Tibial artery (tissue), 4 donors: ENCODE measurements around the gene HOXC5.

ENCODE experiments used
- DNase-seq, 2 donors: peaks; one replicate each; pipeline ENCODE4 v3.0.0-alpha.2; 2019
- H3K27ac ChIP-seq, 2 donors: fragments of 200-600 bp; sonication (generic) in 1 of 2; 1 replicate in 1 of 2; 2 replicates in 1 of 2; pipeline ENCODE4 v1.5.1; 2018 to 2019; ENCODE audit warnings: mild to moderate bottlenecking in 1 of 2
- H3K27me3 ChIP-seq, 2 donors: fragments of 200-600 bp; sonication (generic) in 1 of 2; one replicate each; pipeline versions ENCODE4 v1.5.1 to v1.6.0; 2016 to 2019
- H3K36me3 ChIP-seq, 3 donors: fragments of 200-600 bp; sonication (generic) in 2 of 3; one replicate each; pipeline ENCODE4 v1.5.1; 2016 to 2019; ENCODE audit warnings: mild to moderate bottlenecking in 2 of 3
- H3K4me1 ChIP-seq, 4 donors: fragments of 200-600 bp; sonication (generic) in 2 of 4; 1 replicate in 3 of 4; 2 replicates in 1 of 4; pipeline ENCODE4 v1.5.1; 2016 to 2019
- H3K4me3 ChIP-seq, 2 donors: fragments of 200-600 bp; sonication (generic) in 1 of 2; 1 replicate in 1 of 2; 2 replicates in 1 of 2; pipeline ENCODE4 v1.5.1; 2018 to 2019; ENCODE audit warnings: mild to moderate bottlenecking in 2 of 2
- H3K9me3 ChIP-seq, 3 donors: fragments of 200-600 bp; sonication (generic) in 1 of 3; one replicate each; pipeline ENCODE4 v1.5.1; 2016 to 2019
- CTCF ChIP-seq, 2 experiments: fragments of 200-600 bp in 1 of 2; fragments of 450-650 bp in 1 of 2; IDR thresholded peaks; one replicate each; pipeline ENCODE4 v1.5.1; 2017 to 2019; ENCODE audit warnings: antibody characterized with exemption in 2 of 2, mild to moderate bottlenecking in 1 of 2, moderate library complexity in 1 of 2
- intact Hi-C: fragments of 100-400 bp; cut with DNase I; formaldehyde crosslinking; loops from one replicate; pipeline ENCODE4 v1.15.0; 2023; ENCODE audit warnings: low total_unique reads

HOXC5 gene

GRCh38 chr12:54015018-54015931, 17.6 kb upstream of the HOXC5 start:
- H3K9me3 ChIP-seq = no peaks in the 10 kb centered on the region
- H3K4me3 ChIP-seq = peak overlapping the region; percentile 37 to 53
- H3K27me3 ChIP-seq = no peaks in the 10 kb centered on the region
- intact Hi-C loops = no loop called here
- no peak for TF ChIP-seq CTCF (IDR thresholded peaks at IDR 0.05)
- peak overlapping the region; percentile 98 for H3K27ac ChIP-seq
- peaks cover 0 to 68% (median 28%) of the 10 kb centered on the region in 4 donors for H3K4me1 ChIP-seq
- no peaks in the 10 kb centered on the region for H3K36me3 ChIP-seq
- no peak for DNase-seq

- Histone ChIP-seq H3K9me3 (no peaks in the 10 kb centered on the region), H3K27ac (peak overlapping the region; percentile 98), H3K27me3 (no peaks in the 10 kb centered on the region), H3K4me3 (peak overlapping the region; percentile 69 to 71), H3K36me3 (no peaks in the 10 kb centered on the region), H3K4me1 (peaks cover 0 to 68% (median 36%) of the 10 kb centered on the region in 4 donors)
- DNase-seq = no peak
- intact Hi-C loops = no loop called here
- TF ChIP-seq CTCF (IDR thresholded peaks at IDR 0.05) = no peak
These were observed 16.8 kb upstream of the HOXC5 start for GRCh38 chr12:54016051-54016450.

DNA sequence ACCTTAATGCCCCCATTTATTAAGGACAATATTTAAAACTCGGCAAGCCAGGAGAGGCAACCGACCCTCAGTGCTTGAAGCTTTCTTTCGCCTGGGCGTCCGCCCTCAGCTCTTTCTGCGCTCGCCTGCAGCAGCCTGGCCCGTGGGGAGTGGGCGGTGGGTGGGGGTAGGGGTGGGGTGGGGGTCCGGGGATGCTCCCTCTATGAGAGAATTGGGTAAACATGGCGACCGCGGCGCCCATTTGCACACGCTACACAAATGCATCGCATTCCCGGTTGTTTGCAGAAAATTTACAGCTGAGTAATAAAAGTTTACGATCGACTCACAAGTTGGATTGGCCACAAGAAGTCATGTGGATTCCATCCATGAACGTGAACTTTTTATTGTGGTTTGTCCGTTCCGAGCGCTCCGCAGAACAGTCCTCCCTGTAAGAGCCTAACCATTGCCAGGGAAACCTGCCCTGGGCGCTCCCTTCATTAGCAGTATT, 16.3 kb upstream of the HOXC5 start:
- TF ChIP-seq CTCF (IDR thresholded peaks at IDR 0.05) = no peak
- H3K27me3 ChIP-seq = no peaks in the 10 kb centered on the region
- intact Hi-C loops = no loop called here
- H3K9me3 ChIP-seq = no peaks in the 10 kb centered on the region
- peak overlapping the region; percentile 98 for H3K27ac ChIP-seq
- no peak for DNase-seq
- no peaks in the 10 kb centered on the region for H3K36me3 ChIP-seq
- peaks cover 0 to 71% (median 39%) of the 10 kb centered on the region in 4 donors for H3K4me1 ChIP-seq
- H3K4me3 ChIP-seq = peak overlapping the region; percentile 69 to 71

DNA sequence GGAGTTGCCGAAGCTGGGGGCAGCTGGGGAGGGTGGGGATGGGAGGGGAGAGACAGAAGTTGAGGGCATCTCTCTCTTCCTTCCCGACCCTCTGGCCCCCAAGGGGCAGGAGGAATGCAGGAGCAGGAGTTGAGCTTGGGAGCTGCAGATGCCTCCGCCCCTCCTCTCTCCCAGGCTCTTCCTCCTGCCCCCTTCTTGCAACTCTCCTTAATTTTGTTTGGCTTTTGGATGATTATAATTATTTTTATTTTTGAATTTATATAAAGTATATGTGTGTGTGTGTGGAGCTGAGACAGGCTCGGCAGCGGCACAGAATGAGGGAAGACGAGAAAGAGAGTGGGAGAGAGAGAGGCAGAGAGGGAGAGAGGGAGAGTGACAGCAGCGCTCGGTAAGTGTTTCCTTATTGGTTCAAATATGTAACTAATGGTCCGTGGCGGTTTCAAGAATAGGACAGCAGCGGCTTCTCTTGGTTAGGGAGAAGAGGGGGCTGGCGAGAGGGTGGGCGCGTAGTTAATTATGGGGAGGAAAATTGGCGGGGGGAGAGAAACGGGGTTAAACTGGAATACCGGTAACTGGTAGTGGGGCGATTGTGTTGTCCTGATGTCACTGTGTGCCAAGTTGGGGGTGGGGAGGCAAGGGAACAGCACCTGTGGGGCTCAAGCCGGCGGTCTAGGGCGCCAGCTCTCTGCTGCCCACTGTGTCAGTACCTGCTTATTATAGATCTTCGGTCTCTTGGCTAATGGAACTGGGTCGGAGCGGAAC, 15.6 kb upstream of the HOXC5 start:
- H3K36me3 ChIP-seq = no peaks in the 10 kb centered on the region
- TF ChIP-seq CTCF (IDR thresholded peaks at IDR 0.05) = no peak
- no peaks in the 10 kb centered on the region for H3K27me3 ChIP-seq
- no peaks in the 10 kb centered on the region for H3K9me3 ChIP-seq
- intact Hi-C loops = no loop called here
- H3K27ac ChIP-seq = peak overlapping the region; percentile 98
- DNase-seq = peak in 1 of 2 donors; percentile 80
- H3K4me3 ChIP-seq = peak overlapping the region; percentile 69 to 71
- peaks cover 0 to 77% (median 46%) of the 10 kb centered on the region in 4 donors for H3K4me1 ChIP-seq

DNA sequence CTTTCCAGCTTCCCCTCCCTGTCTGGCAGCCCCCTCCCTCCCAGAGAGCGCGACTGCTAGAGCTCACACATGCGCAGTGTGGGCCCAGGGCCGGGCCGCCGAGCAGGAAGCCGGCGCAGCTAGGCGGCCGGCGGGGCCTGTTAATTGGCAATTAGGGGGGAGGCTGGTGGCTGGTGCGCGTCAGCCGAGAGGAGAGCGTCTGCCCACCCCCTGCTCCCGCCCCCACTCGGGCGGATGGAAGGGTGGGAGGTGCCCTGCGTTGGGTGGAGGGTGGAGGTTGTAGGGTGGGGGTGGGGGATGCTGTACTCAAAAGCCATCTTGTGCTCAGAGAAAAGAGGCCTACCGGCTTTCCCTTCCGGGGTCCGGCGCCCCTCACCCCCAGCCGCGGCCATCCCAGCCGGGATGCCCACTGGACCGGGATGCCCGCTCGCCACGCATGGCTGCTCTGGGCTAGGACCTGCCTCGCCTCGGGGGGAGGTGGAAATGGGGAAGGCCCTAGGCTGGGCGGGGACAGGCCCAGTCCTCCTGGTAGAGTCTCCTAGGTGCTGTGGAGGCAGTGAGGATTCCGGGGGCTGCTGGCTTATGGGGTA, 14.9 kb upstream of the HOXC5 start:
- Histone ChIP-seq H3K4me1 (peaks cover 0 to 78% (median 48%) of the 10 kb centered on the region in 4 donors), H3K27ac (peak overlapping the region; percentile 98), H3K4me3 (peak overlapping the region; percentile 69 to 71), H3K27me3 (no peaks in the 10 kb centered on the region), H3K9me3 (no peaks in the 10 kb centered on the region), H3K36me3 (no peaks in the 10 kb centered on the region)
- intact Hi-C loops = no loop called here
- peak in 1 of 2 experiments; percentile 5 for TF ChIP-seq CTCF (IDR thresholded peaks at IDR 0.05)
- DNase-seq = peak; percentile 92 to 96
